Stimulated activated CD4-positive, alpha-beta T cell treated with anti-CD3 and anti-CD28 coated beads, Interleukin-4, amount 100 ng/mL, for 48 hours (primary cell): Measurements from ENCODE around the gene DNAH1.
"Not testable (repeated sequence)": the region's sequence is repeated elsewhere in the genome, so short reads cannot be mapped to it uniquely, and the experiment has no call there.

Experiments used
- DNase-seq, 2 donors: peaks; one replicate each; pipeline ENCODE4 v3.0.0-alpha.2; 2020; ENCODE audit warnings: low read depth in 2 of 2

DNAH1 gene

GRCh38 chr3:52331906-52332305, 15.8 kb downstream of the DNAH1 start:
- no peak for DNase-seq

GRCh38 chr3:52333869-52334557, 17.9 kb downstream of the DNAH1 start:
- no peak for DNase-seq

GRCh38 chr3:52338131-52338530, 22.0 kb downstream of the DNAH1 start:
- DNase-seq, result not testable (repeated sequence)

- DNase-seq, result peak; percentile 9 to 12
These were observed 23.5 kb downstream of the DNAH1 start for GRCh38 chr3:52339612-52340011.

GRCh38 chr3:52341123-52341522, 25.0 kb downstream of the DNAH1 start:
- DNase-seq, result no peak

GRCh38 chr3:52343946-52344600, 28.0 kb downstream of the DNAH1 start:
- DNase-seq, result no peak

- DNase-seq, result no peak
These were observed 29.5 kb downstream of the DNAH1 start for GRCh38 chr3:52345521-52346109.

GRCh38 chr3:52346623-52347530, 30.8 kb downstream of the DNAH1 start:
- no peak for DNase-seq

- no peak for DNase-seq
These were observed 31.9 kb downstream of the DNAH1 start for GRCh38 chr3:52347716-52348635.

- no peak for DNase-seq
These were observed 33.0 kb downstream of the DNAH1 start for GRCh38 chr3:52349131-52349530.

- DNase-seq, result no peak
These were observed 33.7 kb downstream of the DNAH1 start for GRCh38 chr3:52349611-52350395.

- no peak for DNase-seq
These were observed 34.3 kb downstream of the DNAH1 start for GRCh38 chr3:52350416-52350815.

- no peak for DNase-seq
These were observed 35.1 kb downstream of the DNAH1 start for GRCh38 chr3:52350981-52351761.

- no peak for DNase-seq
These were observed 35.7 kb downstream of the DNAH1 start for GRCh38 chr3:52351762-52352368.

- DNase-seq, result no peak
These were observed 36.4 kb downstream of the DNAH1 start for GRCh38 chr3:52352566-52352965.

GRCh38 chr3:52353291-52353855, 37.3 kb downstream of the DNAH1 start:
- DNase-seq, result no peak

GRCh38 chr3:52354676-52355075, 38.6 kb downstream of the DNAH1 start:
- no peak for DNase-seq

GRCh38 chr3:52355526-52355925, 39.4 kb downstream of the DNAH1 start:
- no peak for DNase-seq

GRCh38 chr3:52356126-52356525, 40.0 kb downstream of the DNAH1 start:
- DNase-seq, result no peak
